Mesendoderm (in vitro differentiated cells): Measurements from ENCODE around the gene STX2. TPM values are rescaled to one million over a fixed set of nuclear protein-coding genes. Genes with fewer than 3 reads are reported as not detected.

Experiments used
- DNase-seq: peaks from one replicate; pipeline ENCODE4 v3.0.0; 2013
- H2AK5ac ChIP-seq: 2 replicates; pipeline ENCODE4 v1.6.1; 2013; ENCODE audit warnings: low read length, inconsistent platforms
- H2BK120ac ChIP-seq: 2 replicates; pipeline ENCODE4 v1.6.1; 2013; ENCODE audit warnings: low read depth, mild to moderate bottlenecking, low read length, moderate library complexity, mixed read lengths
- H2BK15ac ChIP-seq: replicated peaks from 2 replicates; pipeline ENCODE4 v1.6.1; 2013; ENCODE audit warnings: low read depth, mild to moderate bottlenecking, moderate library complexity
- H2BK5ac ChIP-seq: 2 replicates; pipeline ENCODE4 v1.6.1; 2013; ENCODE audit warnings: low read length, inconsistent platforms
- H3K18ac ChIP-seq: 2 replicates; pipeline ENCODE4 v1.6.1; 2013; ENCODE audit warnings: mild to moderate bottlenecking, low read length, mixed read lengths
- H3K23ac ChIP-seq: one replicate; pipeline ENCODE4 v1.6.1; 2013; ENCODE audit warnings: low read length
- H3K27ac ChIP-seq: 2 replicates; pipeline ENCODE4 v1.5.1; 2013; ENCODE audit warnings: low read depth, mild to moderate bottlenecking, inconsistent platforms, low read length, moderate library complexity
- H3K27me3 ChIP-seq: 2 replicates; pipeline ENCODE4 v1.6.1; 2013; ENCODE audit warnings: low read length, control low read depth, mild to moderate bottlenecking, inconsistent platforms; ENCODE audit not compliant: insufficient read depth, poor library complexity
- H3K36me3 ChIP-seq: 2 replicates; pipeline ENCODE4 v1.6.1; 2013; ENCODE audit warnings: low read length, inconsistent platforms; ENCODE audit not compliant: control insufficient read depth, insufficient read depth
- H3K4ac ChIP-seq: one replicate; pipeline ENCODE4 v1.6.1; 2013; ENCODE audit warnings: low read depth, mild to moderate bottlenecking, low read length, moderate library complexity
- H3K4me1 ChIP-seq: 2 replicates; pipeline ENCODE4 v1.6.1; 2013; ENCODE audit warnings: low read depth, low read length, inconsistent platforms; ENCODE audit not compliant: control insufficient read depth
- H3K4me2 ChIP-seq: 2 replicates; pipeline ENCODE4 v1.6.1; 2013; ENCODE audit warnings: low read length
- H3K4me3 ChIP-seq: 2 replicates; pipeline ENCODE4 v1.5.1; 2013; ENCODE audit warnings: mild to moderate bottlenecking, low read length
- H3K56ac ChIP-seq: one replicate; pipeline ENCODE4 v1.6.1; 2013; ENCODE audit warnings: low read length
- H3K79me1 ChIP-seq: 2 replicates; pipeline ENCODE4 v1.6.1; 2013; ENCODE audit warnings: low read length, inconsistent platforms
- H3K79me2 ChIP-seq: 2 replicates; pipeline ENCODE4 v1.6.1; 2013; ENCODE audit warnings: mild to moderate bottlenecking, low read length; ENCODE audit not compliant: control insufficient read depth, insufficient read depth
- H3K9ac ChIP-seq: 2 replicates; pipeline ENCODE4 v1.6.1; 2013; ENCODE audit warnings: low read length, inconsistent platforms
- H4K5ac ChIP-seq: one replicate; pipeline ENCODE4 v1.6.1; 2013; ENCODE audit warnings: low read length
- H4K8ac ChIP-seq: one replicate; pipeline ENCODE4 v1.6.1; 2013; ENCODE audit warnings: low read depth, mild to moderate bottlenecking, control low read depth, low read length, moderate library complexity
- WGBS: extraction: QIAGEN DNeasy Blood & Tissue Kit; methylation state at CpG from one replicate; pipeline ENCODE4 v1.1.7; 2013; ENCODE audit warnings: low lambda C conversion rate, missing lambda C conversion rate; ENCODE audit not compliant: insufficient coverage; ENCODE audit errors: extremely low coverage; 5-methylcytosine and 5-hydroxymethylcytosine counted together
- small RNA-seq: library from polyadenylated mRNA; stranded (forward); fragments of <200 nt; extraction: miRNeasy Mini kit (QIAGEN cat#:217004); gene quantifications from one replicate; pipeline ENCODE3, GENCODE V24; 2013; ENCODE audit not compliant: insufficient read depth

The STX2 gene

DNA sequence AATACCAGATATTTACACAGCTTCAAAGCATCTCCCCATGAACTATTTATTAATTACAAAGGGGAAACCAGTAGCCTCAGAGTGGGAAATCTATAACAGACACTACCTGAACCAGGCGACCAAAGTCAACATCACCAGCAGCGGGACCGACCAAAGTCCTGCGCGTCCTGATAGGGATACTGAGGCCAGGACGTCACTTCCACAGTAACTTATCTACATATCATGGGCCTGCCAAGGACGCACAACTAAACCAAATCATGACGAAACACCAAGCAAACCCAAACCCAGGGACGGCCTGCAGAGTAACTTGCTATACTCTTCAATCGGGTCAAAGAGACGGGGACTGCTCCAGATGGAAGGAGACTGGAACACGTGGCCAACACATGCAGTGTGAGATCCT, 96.9 kb downstream of the STX2 start:
- Histone ChIP-seq H2BK5ac (no peak overlapping the region), H3K4me2 (no peak overlapping the region), H3K27ac (no peak overlapping the region), H3K4ac (no peak overlapping the region), H3K79me1 (no peaks in the 10 kb centered on the region), H2BK120ac (no peak overlapping the region), H3K79me2 (no peaks in the 10 kb centered on the region), H2BK15ac (no peak overlapping the region), H3K56ac (no peak overlapping the region), H2AK5ac (no peak overlapping the region), H3K4me3 (no peak overlapping the region), H3K4me1 (peaks cover under 1% of the 10 kb centered on the region), H4K5ac (no peak overlapping the region), H3K27me3 (no peaks in the 10 kb centered on the region), H3K36me3 (no peaks in the 10 kb centered on the region), H4K8ac (no peak overlapping the region), H3K23ac (no peak overlapping the region), H3K9ac (no peak overlapping the region), H3K18ac (no peak overlapping the region)
- no peak for DNase-seq
- no CpG with 5 or more reads among the region's 12 CpGs for WGBS

Small RNA genes within 50 kb of the gene (small RNA-seq; reads per million reads assigned to genes)
- gene RNU6-1077P: not detected
